ENCODE measurements around the gene TCERG1L. TPM values are rescaled to one million over a fixed set of nuclear protein-coding genes. Genes with fewer than 3 reads are reported as not detected.

TCERG1L gene
- total RNA-seq, 2 experiments from 2014 or later = not detected

DNA sequence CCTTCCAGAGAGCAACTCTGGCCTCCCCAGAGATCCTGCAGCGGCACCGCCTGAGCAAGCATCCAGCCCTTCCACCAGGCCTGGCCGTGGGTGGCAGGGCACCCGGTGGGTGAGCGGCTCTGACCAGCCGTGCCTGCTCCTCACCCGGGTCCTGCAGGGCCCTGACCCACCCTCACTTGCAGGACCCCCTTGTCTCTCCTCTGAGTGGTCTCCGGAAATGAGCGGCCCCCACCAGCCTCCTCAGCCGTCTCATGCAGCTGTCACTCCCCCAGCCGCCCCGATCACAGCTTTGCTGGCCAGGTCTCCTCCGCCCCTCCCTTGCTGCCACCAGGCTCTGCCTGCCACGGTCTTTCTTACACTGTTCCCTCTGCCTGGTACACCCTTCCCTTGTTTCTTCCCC lies 218.2 kb downstream of the TCERG1L start:
- Mint-ChIP-seq H3K36me3 (ENCODE audit: low read depth) (no peaks in the 10 kb centered on the region), H3K27ac (no peak overlapping the region), H3K9me3 (no peaks in the 10 kb centered on the region), H3K4me1 (ENCODE audit: low read depth) (no peaks in the 10 kb centered on the region), H3K27me3 (no peaks in the 10 kb centered on the region), H3K4me3 (no peak overlapping the region)
- TF ChIP-seq, protein P1, sequence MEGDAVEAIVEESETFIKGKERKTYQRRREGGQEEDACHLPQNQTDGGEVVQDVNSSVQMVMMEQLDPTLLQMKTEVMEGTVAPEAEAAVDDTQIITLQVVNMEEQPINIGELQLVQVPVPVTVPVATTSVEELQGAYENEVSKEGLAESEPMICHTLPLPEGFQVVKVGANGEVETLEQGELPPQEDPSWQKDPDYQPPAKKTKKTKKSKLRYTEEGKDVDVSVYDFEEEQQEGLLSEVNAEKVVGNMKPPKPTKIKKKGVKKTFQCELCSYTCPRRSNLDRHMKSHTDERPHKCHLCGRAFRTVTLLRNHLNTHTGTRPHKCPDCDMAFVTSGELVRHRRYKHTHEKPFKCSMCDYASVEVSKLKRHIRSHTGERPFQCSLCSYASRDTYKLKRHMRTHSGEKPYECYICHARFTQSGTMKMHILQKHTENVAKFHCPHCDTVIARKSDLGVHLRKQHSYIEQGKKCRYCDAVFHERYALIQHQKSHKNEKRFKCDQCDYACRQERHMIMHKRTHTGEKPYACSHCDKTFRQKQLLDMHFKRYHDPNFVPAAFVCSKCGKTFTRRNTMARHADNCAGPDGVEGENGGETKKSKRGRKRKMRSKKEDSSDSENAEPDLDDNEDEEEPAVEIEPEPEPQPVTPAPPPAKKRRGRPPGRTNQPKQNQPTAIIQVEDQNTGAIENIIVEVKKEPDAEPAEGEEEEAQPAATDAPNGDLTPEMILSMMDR (IDR thresholded peaks at IDR 0.05) = no peak
- no peak for DNase-seq
- CTCF ChIA-PET = no interaction called here
- intact Hi-C loops (cut with micrococcal nuclease) = no loop called here
- POLR2A ChIA-PET = no interaction called here
- no peak for ATAC-seq

DNA sequence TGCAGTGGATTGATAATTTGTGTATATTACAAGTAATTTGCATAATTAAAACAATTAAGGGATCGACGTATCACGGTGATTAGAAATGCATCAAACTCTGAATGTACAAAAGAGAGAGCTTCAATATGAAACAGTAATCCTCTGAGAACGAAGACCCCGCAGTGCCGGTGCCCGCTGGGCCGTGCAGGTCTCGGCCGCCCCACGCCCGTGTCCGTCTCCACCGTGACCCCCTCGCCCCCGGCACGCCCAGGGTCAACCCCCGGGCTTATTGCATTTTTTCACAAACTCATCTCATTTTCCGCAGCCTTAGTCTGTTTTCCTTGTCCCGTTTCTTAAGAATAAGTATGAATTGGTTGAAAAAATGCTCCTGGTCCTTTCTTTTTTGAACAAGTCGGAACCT lies 218.6 kb downstream of the TCERG1L start:
- no peaks in the 10 kb centered on the region for H3K4me1 Mint-ChIP-seq (ENCODE audit: low read depth)
- no peak overlapping the region for H3K4me3 Mint-ChIP-seq
- no peaks in the 10 kb centered on the region for H3K9me3 Mint-ChIP-seq
- ATAC-seq (no peak), DNase-seq (no peak)
- H3K36me3 Mint-ChIP-seq (ENCODE audit: low read depth) = no peaks in the 10 kb centered on the region
- intact Hi-C loops (cut with micrococcal nuclease) = no loop called here
- no peaks in the 10 kb centered on the region for H3K27me3 Mint-ChIP-seq
- H3K27ac Mint-ChIP-seq = no peak overlapping the region
- POLR2A ChIA-PET = no interaction called here
- CTCF ChIA-PET = no interaction called here
- TF ChIP-seq, protein P1 (IDR thresholded peaks at IDR 0.05) = no peak

- Mint-ChIP-seq H3K9me3 (no peaks in the 10 kb centered on the region), H3K4me1 (ENCODE audit: low read depth) (no peaks in the 10 kb centered on the region), H3K27me3 (no peaks in the 10 kb centered on the region), H3K36me3 (ENCODE audit: low read depth) (no peaks in the 10 kb centered on the region), H3K27ac (no peak overlapping the region), H3K4me3 (no peak overlapping the region)
- TF ChIP-seq, protein P1 (IDR thresholded peaks at IDR 0.05) = no peak
- intact Hi-C loops (cut with micrococcal nuclease) = no loop called here
- CTCF ChIA-PET = no interaction called here
- POLR2A ChIA-PET = no interaction called here
- no peak for DNase-seq
- ATAC-seq = no peak
Observed at GRCh38 chr10:131092386-131092785, 219.1 kb downstream of the TCERG1L start.

DNA sequence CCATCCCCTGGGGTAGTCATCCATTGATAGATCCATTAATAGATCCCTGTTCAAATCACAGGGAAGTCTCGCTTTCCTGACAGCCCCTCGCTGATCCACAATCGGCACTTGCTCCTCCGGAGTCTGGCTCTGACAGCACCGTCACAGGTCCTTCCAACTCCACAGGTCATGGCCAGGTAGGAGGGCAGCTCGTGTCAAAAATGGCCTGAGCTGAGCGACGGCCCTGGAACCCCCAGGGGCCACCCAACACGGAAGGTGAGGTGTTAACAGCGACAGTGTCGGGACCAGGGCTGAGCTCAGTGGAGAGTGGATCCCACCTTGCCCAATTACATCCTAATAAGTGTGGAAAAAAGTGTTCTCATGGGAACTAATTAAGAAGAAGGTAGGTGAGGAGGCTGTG lies 219.8 kb downstream of the TCERG1L start:
- TF ChIP-seq, protein P1 (IDR thresholded peaks at IDR 0.05) = no peak
- H3K27ac Mint-ChIP-seq = no peak overlapping the region
- POLR2A ChIA-PET = no interaction called here
- intact Hi-C loops (cut with micrococcal nuclease) = no loop called here
- H3K27me3 Mint-ChIP-seq = no peaks in the 10 kb centered on the region
- no peaks in the 10 kb centered on the region for H3K4me1 Mint-ChIP-seq (ENCODE audit: low read depth)
- CTCF ChIA-PET = no interaction called here
- no peak for DNase-seq
- H3K4me3 Mint-ChIP-seq = no peak overlapping the region
- H3K9me3 Mint-ChIP-seq = no peaks in the 10 kb centered on the region
- H3K36me3 Mint-ChIP-seq (ENCODE audit: low read depth) = no peaks in the 10 kb centered on the region
- no peak for ATAC-seq

DNA sequence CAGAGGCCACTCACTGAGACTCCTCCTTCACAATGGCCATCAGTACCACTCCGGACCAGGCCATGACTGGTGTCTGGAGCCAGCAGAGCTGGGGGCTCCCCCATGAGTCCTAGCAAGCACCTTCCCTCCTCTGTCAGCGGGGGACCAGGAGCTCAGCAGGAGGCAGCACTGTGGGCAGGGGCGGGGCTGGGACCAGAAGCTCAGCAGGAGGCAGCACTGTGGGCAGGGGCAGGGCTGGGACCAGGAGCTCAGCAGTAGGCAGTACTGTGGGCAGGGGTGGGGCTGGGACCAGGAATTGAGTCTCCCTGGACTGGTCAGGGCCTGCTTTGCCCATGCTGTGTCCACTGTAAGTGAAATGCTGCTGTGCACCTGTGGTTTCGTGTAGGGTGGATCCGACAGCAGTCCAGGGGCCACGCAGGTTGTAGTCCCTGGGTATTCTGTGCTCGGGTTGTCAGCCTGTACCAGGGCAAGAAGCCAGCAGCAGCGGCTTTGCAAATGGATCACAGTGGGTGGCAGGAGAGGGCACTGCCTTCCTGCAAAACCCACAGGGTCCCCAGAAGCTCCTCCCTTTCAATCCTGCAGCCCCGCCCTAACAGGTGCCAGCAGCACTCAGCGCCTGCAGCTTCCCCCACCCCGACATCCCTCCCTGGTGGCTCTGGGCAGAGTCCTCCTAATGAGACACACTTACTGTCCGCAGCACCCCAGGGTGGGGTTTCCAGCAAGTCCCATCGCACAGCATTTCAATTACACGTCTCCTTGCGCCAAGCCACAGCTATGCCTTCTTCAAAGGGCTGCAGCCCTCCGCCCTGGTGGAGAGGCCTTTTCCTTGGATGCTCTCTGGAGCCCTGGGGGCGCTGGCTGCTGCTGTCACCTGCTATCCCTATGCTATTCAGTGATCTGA lies 220.5 kb downstream of the TCERG1L start:
- H3K4me1 Mint-ChIP-seq (ENCODE audit: low read depth) = no peaks in the 10 kb centered on the region

More for the DNA sequence above, 220.5 kb downstream of the TCERG1L start:
- ATAC-seq (no peak), DNase-seq (no peak)
- no peaks in the 10 kb centered on the region for H3K9me3 Mint-ChIP-seq
- no peak overlapping the region for H3K4me3 Mint-ChIP-seq
- intact Hi-C loops (cut with micrococcal nuclease) = no loop called here
- TF ChIP-seq, protein P1 (IDR thresholded peaks at IDR 0.05) = no peak
- ChIA-PET POLR2A (no interaction called here), CTCF (no interaction called here)
- no peak overlapping the region for H3K27ac Mint-ChIP-seq
- H3K36me3 Mint-ChIP-seq (ENCODE audit: low read depth) = no peaks in the 10 kb centered on the region
- no peaks in the 10 kb centered on the region for H3K27me3 Mint-ChIP-seq
